Lower leg skin (tissue), 3 donors: Measurements from ENCODE around the gene PDLIM5.
"Not testable (repeated sequence)": the region's sequence is repeated elsewhere in the genome, so short reads cannot be mapped to it uniquely, and the experiment has no call there.

Experiments
- POLR2A ChIP-seq, 2 donors: fragments of 450-650 bp; IDR thresholded peaks; one replicate each; pipeline ENCODE4 v1.6.1; 2016 to 2017; ENCODE audit warnings: antibody characterized with exemption in 2 of 2, mild to moderate bottlenecking in 1 of 2, moderate library complexity in 1 of 2
- TF ChIP-seq, protein P1 (sequence below), 3 donors: fragments of 450-650 bp; IDR thresholded peaks; one replicate each; pipeline ENCODE4 v1.5.1; 2016; ENCODE audit warnings: antibody characterized with exemption in 3 of 3, mild to moderate bottlenecking in 3 of 3, moderate library complexity in 2 of 3

DNA sequence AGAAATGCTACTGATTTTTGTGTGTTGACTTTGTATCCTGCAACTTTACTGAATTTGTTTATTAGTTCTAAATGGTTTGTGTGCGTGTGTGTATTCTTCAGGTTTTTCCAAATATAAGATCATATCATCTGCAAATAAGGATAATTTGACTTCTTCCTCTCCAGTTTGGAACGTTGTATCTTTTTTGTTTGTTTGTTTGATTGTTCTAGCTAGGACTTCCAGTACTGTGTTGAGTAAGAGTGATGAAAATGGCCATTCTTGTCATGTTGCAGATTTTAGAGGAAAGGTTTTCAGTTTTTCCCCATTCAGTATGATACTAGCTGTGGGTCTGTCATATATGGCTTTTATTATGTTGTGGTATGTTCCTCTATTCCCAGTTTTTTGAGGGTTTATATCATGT, 61.8 kb downstream of the PDLIM5 start:
- TF ChIP-seq, protein P1, sequence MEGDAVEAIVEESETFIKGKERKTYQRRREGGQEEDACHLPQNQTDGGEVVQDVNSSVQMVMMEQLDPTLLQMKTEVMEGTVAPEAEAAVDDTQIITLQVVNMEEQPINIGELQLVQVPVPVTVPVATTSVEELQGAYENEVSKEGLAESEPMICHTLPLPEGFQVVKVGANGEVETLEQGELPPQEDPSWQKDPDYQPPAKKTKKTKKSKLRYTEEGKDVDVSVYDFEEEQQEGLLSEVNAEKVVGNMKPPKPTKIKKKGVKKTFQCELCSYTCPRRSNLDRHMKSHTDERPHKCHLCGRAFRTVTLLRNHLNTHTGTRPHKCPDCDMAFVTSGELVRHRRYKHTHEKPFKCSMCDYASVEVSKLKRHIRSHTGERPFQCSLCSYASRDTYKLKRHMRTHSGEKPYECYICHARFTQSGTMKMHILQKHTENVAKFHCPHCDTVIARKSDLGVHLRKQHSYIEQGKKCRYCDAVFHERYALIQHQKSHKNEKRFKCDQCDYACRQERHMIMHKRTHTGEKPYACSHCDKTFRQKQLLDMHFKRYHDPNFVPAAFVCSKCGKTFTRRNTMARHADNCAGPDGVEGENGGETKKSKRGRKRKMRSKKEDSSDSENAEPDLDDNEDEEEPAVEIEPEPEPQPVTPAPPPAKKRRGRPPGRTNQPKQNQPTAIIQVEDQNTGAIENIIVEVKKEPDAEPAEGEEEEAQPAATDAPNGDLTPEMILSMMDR (IDR thresholded peaks at IDR 0.05), result not testable (repeated sequence)
- not testable (repeated sequence) for TF ChIP-seq POLR2A (IDR thresholded peaks at IDR 0.05)
